SH-SY5Y (cell line): ENCODE data around the gene DNAJC1.

ENCODE experiments used
- GATA2 ChIP-seq: IDR thresholded peaks from 2 replicates; pipeline ENCODE4 v1.6.1; 2011; ENCODE audit warnings: mild to moderate bottlenecking, low read depth, low read length
- GATA3 ChIP-seq: IDR thresholded peaks from 2 replicates; pipeline ENCODE4 v1.6.1; 2011; ENCODE audit warnings: low read depth, mild to moderate bottlenecking, low read length, moderate library complexity

The DNAJC1 gene

DNA sequence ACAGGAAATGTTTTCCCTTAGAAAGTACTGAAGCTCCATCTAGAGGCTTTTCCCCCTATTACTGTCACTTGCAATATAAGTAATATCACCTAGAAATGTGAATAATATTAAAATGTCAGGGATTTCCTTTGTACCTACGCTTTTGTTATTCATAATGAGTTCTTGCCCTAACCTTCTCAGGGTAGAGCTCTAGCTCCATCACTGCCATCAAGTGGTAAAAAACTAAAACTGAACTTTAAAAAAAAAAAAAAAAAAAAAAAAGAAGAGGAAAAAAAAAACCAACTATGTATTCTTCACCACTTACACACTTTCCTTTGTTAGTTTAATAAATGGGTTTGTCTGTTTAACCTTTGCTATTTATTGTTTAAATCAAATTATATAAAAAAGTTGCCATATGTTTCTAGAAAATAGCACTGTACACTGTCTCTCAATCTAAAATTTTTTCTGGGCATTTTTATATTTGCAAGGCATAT is 49.9 kb downstream of the DNAJC1 start:
- TF ChIP-seq GATA2 (no peak), GATA3 (no peak)

DNA sequence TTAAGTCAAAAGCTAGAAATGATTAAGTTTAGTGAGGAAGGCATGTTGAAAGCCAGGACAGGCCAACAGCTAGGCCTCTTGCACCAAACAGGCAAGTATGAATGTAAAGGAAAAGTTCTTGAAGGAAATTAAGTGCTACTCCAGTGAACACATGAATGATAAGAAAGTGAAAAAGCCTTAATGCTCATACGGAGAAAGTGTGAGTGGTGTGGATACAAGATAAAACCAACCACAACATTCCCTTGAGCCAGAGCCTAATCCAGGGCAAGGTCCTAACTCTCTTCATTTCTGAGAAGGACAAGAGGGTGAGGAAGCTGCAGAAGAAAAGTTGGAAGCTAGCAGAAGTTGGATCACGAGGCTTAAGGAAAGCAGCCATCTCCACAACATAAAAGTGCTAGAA is 53.0 kb downstream of the DNAJC1 start:
- TF ChIP-seq GATA3 (no peak), GATA2 (no peak)

- no peak for TF ChIP-seq GATA2
- no peak for TF ChIP-seq GATA3
These were observed 56.6 kb downstream of the DNAJC1 start for GRCh38 chr10:21946946-21947345.

- no peak for TF ChIP-seq GATA2
- no peak for TF ChIP-seq GATA3
These were observed 58.7 kb downstream of the DNAJC1 start for GRCh38 chr10:21944727-21945386.

DNA sequence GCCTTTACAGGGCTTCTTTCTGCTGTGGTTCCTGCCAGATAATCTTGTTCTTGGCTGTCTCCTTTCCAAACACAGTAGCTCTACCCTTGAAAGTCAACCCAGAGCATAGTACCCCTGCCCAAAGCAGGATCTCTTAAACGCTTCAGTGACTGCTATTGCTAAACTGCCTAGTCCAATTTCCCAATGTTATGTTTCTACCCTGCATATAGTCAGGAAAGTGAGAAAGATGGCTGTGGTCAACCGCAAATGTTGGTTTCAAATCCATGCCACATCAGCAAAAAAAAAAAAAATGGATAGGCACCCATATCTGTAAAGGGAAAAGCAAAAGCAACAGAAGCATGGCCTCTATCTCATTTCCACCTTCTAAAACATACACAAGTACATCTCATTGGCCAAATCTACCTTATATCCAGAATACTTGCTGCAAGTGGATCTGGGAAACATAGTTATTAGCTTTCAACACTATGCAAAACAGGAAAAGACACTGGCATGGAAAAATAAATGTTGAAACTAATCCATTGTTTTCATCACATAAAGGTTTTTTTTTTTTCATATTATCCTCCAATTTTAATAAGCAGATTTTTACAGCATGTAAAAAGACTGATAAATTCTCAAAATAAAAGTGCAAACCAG is 59.8 kb downstream of the DNAJC1 start:
- TF ChIP-seq GATA2: no peak
- TF ChIP-seq GATA3: no peak

GRCh38 chr10:21935439-21936023 is 68.0 kb downstream of the DNAJC1 start:
- TF ChIP-seq GATA3 (no peak), GATA2 (no peak)

DNA sequence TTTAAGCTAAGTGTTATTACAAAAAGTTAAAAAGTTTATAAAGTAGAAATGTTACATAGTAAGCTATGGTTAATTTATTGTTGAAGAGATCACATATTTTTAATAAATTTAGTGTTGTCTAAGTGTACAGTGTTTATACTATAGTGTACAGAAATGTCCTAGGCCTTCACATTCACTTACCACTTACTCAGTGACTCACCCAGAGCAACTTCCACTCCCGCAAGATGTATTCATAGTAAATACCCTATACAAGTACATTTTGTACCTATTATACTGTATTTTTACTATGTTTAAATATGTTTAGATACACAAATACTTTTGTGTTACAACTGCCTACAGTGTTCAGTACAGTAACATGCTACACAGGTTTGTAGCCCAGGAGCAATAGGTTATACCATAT is 69.2 kb downstream of the DNAJC1 start:
- TF ChIP-seq GATA2 (no peak), GATA3 (no peak)

- TF ChIP-seq GATA3 (no peak), GATA2 (no peak)
These were observed 74.5 kb downstream of the DNAJC1 start for GRCh38 chr10:21929070-21929469.

DNA sequence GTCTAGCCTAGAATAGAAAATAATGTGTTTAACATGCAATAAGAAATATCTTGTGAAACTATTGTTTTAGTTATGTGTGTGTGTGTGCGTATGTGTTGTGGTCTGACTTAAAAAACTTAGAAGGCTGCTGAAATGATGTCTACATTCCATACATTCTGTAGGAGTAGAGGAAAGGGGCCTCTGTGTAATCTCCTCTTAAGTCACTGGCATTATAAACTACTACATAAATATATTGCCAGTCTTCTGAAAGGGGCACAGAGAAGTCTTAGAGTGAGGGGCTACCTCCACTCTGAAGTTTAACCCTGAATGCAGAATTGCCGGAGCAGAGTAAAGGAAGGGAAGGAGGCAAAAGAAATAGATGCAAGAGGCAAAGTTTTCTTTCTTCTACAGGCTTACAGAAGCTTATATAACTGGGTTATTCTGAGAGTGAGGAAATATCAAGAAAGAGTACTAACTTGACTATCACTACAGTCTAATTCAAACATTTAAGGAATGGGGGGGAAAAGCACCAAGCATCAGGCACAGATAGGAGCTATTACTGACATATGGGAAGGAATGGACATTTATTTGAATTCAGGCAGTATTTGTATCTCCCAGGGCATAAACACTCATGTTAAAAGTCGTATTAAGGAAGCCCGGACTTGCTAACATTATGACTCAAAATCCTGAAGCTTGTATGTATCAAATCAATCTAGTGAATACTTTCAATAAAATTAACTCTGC is 75.7 kb downstream of the DNAJC1 start:
- TF ChIP-seq GATA3 (no peak), GATA2 (no peak)

DNA sequence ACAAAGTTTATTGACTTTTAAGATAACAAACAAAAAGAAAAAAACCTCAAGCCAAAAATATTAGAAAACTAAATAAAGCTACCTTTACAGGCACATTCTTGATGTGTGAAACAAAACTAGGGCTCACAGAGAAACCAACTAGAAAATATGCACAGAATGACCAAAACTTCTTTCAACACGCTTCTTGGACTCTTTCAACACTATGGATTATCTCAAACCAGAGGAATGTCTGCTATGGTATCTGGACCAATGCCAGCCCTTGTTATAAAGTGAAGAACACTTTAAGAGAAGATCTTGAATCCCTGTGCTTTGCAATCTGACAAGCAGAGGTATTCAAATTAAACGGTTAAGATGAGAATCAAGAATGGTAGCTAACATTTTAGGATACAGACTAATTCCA is 76.6 kb downstream of the DNAJC1 start:
- TF ChIP-seq GATA2 (no peak), GATA3 (no peak)

- TF ChIP-seq GATA3: no peak
- TF ChIP-seq GATA2: no peak
These were observed 77.1 kb downstream of the DNAJC1 start for GRCh38 chr10:21926358-21926925.

DNA sequence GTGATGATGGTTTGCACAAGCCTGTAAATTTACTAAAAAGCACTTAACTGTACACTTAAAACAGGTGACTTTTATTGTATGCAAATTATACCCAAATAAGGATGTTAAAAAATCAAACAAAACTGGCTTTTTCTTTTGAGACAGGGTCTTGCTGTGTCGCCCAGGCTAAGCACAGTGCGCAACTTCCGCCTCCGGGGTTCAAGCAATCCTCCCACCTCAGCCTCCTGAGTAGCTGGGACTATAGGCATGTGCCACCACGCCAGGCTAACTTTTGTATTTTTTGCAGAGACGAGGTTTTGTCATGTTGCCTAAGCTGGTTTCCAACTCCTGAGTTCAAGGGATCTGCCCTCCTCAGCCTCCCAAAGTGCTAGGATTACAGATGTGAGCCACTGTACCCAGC is 77.7 kb downstream of the DNAJC1 start:
- TF ChIP-seq GATA2 (no peak), GATA3 (no peak)

DNA sequence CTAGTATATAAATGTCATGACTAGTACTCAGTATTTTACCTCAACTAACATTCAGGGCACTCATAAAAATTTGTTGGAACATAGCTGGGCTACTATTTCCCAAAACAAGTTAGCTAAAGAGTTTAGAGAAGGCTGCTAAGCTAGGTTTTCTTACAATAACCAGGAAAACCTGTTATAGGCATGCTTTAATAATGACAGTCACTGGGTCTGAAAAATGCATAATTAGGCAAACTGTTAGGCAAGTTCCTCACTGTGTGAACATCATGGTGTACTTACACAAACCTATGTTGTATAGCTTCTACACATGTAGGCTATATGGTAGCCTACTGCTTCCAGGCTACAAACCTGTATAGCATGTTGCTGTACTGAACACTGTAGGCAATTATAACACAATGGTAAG is 79.0 kb downstream of the DNAJC1 start:
- TF ChIP-seq GATA3 (no peak), GATA2 (no peak)

DNA sequence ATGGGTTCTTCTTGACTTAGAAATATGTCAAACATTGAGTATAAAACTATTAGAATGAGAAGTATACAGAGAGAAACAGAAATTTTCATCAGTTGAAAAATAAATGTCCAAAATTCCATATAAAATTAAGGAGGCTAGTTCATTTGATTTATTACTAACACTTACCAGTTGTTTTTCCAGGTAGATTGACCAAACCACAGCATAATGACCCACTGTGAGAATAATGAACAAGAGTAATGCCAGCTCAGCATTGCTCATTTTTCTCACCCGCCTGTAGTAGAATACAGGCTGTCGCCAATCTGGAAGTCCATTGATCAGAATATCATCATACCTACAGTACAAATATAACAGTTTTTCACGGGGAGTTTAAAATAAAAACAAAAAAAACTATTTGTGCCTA is 82.9 kb downstream of the DNAJC1 start:
- TF ChIP-seq GATA3: no peak
- TF ChIP-seq GATA2: no peak

GRCh38 chr10:21919906-21920305 is 83.6 kb downstream of the DNAJC1 start:
- no peak for TF ChIP-seq GATA3
- TF ChIP-seq GATA2: no peak

DNA sequence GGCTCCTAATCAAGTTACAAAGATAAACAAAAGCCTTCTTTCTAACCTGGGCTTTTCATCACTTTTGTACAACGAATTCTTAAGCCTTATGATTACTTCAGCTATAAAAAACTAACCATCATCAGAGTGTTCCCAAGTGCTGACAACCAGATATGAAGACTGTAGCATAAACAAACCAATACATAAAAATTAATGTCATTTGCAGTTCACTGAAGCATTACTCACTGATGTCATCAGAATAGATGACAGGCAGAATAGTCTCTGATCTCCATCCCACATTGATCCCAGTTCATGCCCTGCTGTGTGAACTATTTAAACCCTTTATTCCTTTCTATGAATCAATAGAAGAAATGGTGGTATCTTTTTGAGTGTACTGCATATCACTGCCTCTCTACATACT is 84.4 kb downstream of the DNAJC1 start:
- TF ChIP-seq GATA3 (no peak), GATA2 (no peak)

GRCh38 chr10:21912625-21913024 is 90.9 kb downstream of the DNAJC1 start:
- TF ChIP-seq GATA2 (no peak), GATA3 (no peak)
